Gastroesophageal sphincter (tissue), 4 donors: ENCODE results near the gene EIF1. TPM values are rescaled to one million over a fixed set of nuclear protein-coding genes. Genes with fewer than 3 reads are reported as not detected.

Experiments
- ATAC-seq: fragments of 150-250 bp; one replicate; pipeline ENCODE4 v1.9.1; 2016; ENCODE audit warnings: mild to moderate bottlenecking, moderate library complexity
- H3K27ac ChIP-seq, 4 donors: fragments of 200-600 bp; sonication (generic) in 3 of 4; 1 replicate in 3 of 4; 2 replicates in 1 of 4; pipeline ENCODE4 v1.5.1; 2016 to 2019
- H3K27me3 ChIP-seq: fragments of 200-600 bp; sonication (generic); one replicate; pipeline ENCODE4 v1.5.1; 2019
- H3K36me3 ChIP-seq, 2 donors: fragments of 200-600 bp; sonication (generic); one replicate each; pipeline ENCODE4 v1.5.1; 2019; ENCODE audit warnings: control low read depth in 1 of 2
- H3K4me1 ChIP-seq, 3 donors: fragments of 200-600 bp; sonication (generic); 1 replicate in 2 of 3; 2 replicates in 1 of 3; pipeline ENCODE4 v1.5.1; 2016 to 2019; ENCODE audit warnings: control low read depth in 2 of 3
- H3K4me3 ChIP-seq, 2 donors: fragments of 200-600 bp; sonication (generic); one replicate each; pipeline ENCODE4 v1.5.1; 2019; ENCODE audit warnings: mild to moderate bottlenecking in 1 of 2, moderate library complexity in 1 of 2
- H3K9me3 ChIP-seq, 3 donors: fragments of 200-600 bp; sonication (generic); one replicate each; pipeline ENCODE4 v1.5.1; 2017 to 2019; ENCODE audit warnings: control low read depth in 2 of 3
- CTCF ChIP-seq, 4 experiments: fragments of 200-600 bp in 2 of 4; fragments of 450-650 bp in 2 of 4; sonication (generic) in 1 of 4; IDR thresholded peaks; one replicate each; pipeline ENCODE4 v1.5.1; 2017 to 2019; ENCODE audit warnings: antibody characterized with exemption in 4 of 4, mild to moderate bottlenecking in 2 of 4, moderate library complexity in 2 of 4
- EP300 ChIP-seq: sonication (generic); formaldehyde crosslinking; IDR thresholded peaks from one replicate; pipeline ENCODE4 v1.6.1; 2017; ENCODE audit warnings: antibody characterized with exemption, mild to moderate bottlenecking
- POLR2A ChIP-seq, 2 donors: fragments of 450-650 bp; IDR thresholded peaks; one replicate each; pipeline ENCODE4 v1.6.1; 2017; ENCODE audit warnings: antibody characterized with exemption in 2 of 2, mild to moderate bottlenecking in 2 of 2, moderate library complexity in 1 of 2
- POLR2AphosphoS5 ChIP-seq: sonication (generic); formaldehyde crosslinking; IDR thresholded peaks from one replicate; pipeline ENCODE4 v1.6.1; 2017; ENCODE audit warnings: antibody characterized with exemption
- WGBS, 2 donors: methylation state at CpG; one replicate each; pipeline ENCODE4 v1.1.5; 2018; ENCODE audit warnings: low coverage in 1 of 2; 5-methylcytosine and 5-hydroxymethylcytosine counted together
- total RNA-seq, 4 donors: library from RNA; depleted of rRNA; stranded (reverse); fragments of >200 nt; gene quantifications; one replicate each; pipeline ENCODE4 v1.1.0, GENCODE V29; 2016

Gene EIF1
- total RNA-seq, 4 donors from 2014 or later: 224 to 331 (median 270) TPM

- H3K4me1 ChIP-seq: peaks cover 0 to 46% (median 5%) of the 10 kb centered on the region in 3 donors
- ATAC-seq: no peak
- H3K27me3 ChIP-seq: no peaks in the 10 kb centered on the region
- H3K27ac ChIP-seq: no peak overlapping the region
- TF ChIP-seq POLR2A (IDR thresholded peaks at IDR 0.05): no peak
- TF ChIP-seq EP300: no peak
- H3K9me3 ChIP-seq: no peaks in the 10 kb centered on the region
- WGBS, 2 donors: 79 to 83% methylated on average over 10 to 12 of the region's 15 CpGs
- no peak overlapping the region for H3K4me3 ChIP-seq
- H3K36me3 ChIP-seq: no peaks in the 10 kb centered on the region
These were observed 41.5 kb upstream of the EIF1 start for GRCh38 chr17:41647038-41647813.

GRCh38 chr17:41647940-41648410, 40.7 kb upstream of the EIF1 start:
- peak; percentile 72 for ATAC-seq
- H3K4me1 ChIP-seq: peaks cover 0 to 48% (median 5%) of the 10 kb centered on the region in 3 donors
- WGBS, 2 donors: 6% methylated on average over 5 of the region's 22 CpGs; no CpG with 5 or more reads in 1 of the 2 donors
- peak overlapping the region in 3 of 4 donors; percentile 5 to 68 (median 44) for H3K27ac ChIP-seq
- no peaks in the 10 kb centered on the region for H3K36me3 ChIP-seq
- H3K4me3 ChIP-seq: peak overlapping the region; percentile 1 to 38
- no peaks in the 10 kb centered on the region for H3K27me3 ChIP-seq
- H3K9me3 ChIP-seq: no peaks in the 10 kb centered on the region
- TF ChIP-seq POLR2A (IDR thresholded peaks at IDR 0.05) (no peak), POLR2AphosphoS5 (no peak), CTCF (IDR thresholded peaks at IDR 0.05) (peak in 3 of 4 experiments; percentile 92 to 95 (median 93))

GRCh38 chr17:41648411-41649195, 40.1 kb upstream of the EIF1 start:
- no peak for TF ChIP-seq POLR2AphosphoS5
- TF ChIP-seq CTCF (IDR thresholded peaks at IDR 0.05): peak in 3 of 4 experiments; percentile 90 to 93 (median 92)
- peak overlapping the region in 3 of 4 donors; percentile 5 to 68 (median 44) for H3K27ac ChIP-seq
- H3K9me3 ChIP-seq: no peaks in the 10 kb centered on the region
- no peaks in the 10 kb centered on the region for H3K36me3 ChIP-seq
- H3K4me1 ChIP-seq: peaks cover 0 to 48% (median 5%) of the 10 kb centered on the region in 3 donors
- 4 to 12% methylated on average over 10 to 17 of the region's 39 CpGs for WGBS, 2 donors
- peak; percentile 90 for ATAC-seq
- no peaks in the 10 kb centered on the region for H3K27me3 ChIP-seq
- peak overlapping the region; percentile 1 to 38 for H3K4me3 ChIP-seq

GRCh38 chr17:41649923-41650519, 38.7 kb upstream of the EIF1 start:
- Histone ChIP-seq H3K4me1 (peaks cover 0 to 58% (median 5%) of the 10 kb centered on the region in 3 donors), H3K27ac (no peak overlapping the region)
- 88 to 91% methylated on average over 7 to 10 of the region's 10 CpGs for WGBS, 2 donors

More at GRCh38 chr17:41649923-41650519, 38.7 kb upstream of the EIF1 start:
- no peaks in the 10 kb centered on the region for H3K27me3 ChIP-seq
- no peaks in the 10 kb centered on the region for H3K9me3 ChIP-seq
- H3K36me3 ChIP-seq: no peaks in the 10 kb centered on the region
- H3K4me3 ChIP-seq: no peak overlapping the region
- TF ChIP-seq POLR2A (IDR thresholded peaks at IDR 0.05) (no peak), CTCF (IDR thresholded peaks at IDR 0.05) (no peak), EP300 (no peak), POLR2AphosphoS5 (no peak)
- ATAC-seq: no peak
